ENCODE measurements around the gene PARD3B.
"Not testable (repeated sequence)": the region's sequence is repeated elsewhere in the genome, so short reads cannot be mapped to it uniquely, and the experiment has no call there.

Gene PARD3B

GRCh38 chr2:205482399-205483081 is 937.3 kb downstream of the PARD3B start:
- H3K27me3 Mint-ChIP-seq (ENCODE audit: low read depth): no peaks in the 10 kb centered on the region

GRCh38 chr2:205483095-205483494 is 937.8 kb downstream of the PARD3B start:
- Mint-ChIP-seq H3K4me3 (no peak overlapping the region), H3K9me3 (no peaks in the 10 kb centered on the region), H3K36me3 (ENCODE audit: low read depth) (no peaks in the 10 kb centered on the region), H3K27ac (peak overlapping the region; percentile 30 to 71 (median 36)), H3K4me1 (peaks cover 5% of the 10 kb centered on the region), H3K27me3 (ENCODE audit: low read depth) (no peaks in the 10 kb centered on the region)
- TF ChIP-seq CTCF (IDR thresholded peaks at IDR 0.05; ENCODE audit: unreplicated experiment in 3 of 3): no peak

More at GRCh38 chr2:205482399-205483081, 937.3 kb downstream of the PARD3B start:
- Mint-ChIP-seq H3K27ac (peak overlapping the region in 2 of 3 experiments; percentile 36 to 71), H3K4me3 (no peak overlapping the region), H3K4me1 (peaks cover 5% of the 10 kb centered on the region), H3K9me3 (no peaks in the 10 kb centered on the region), H3K36me3 (ENCODE audit: low read depth) (no peaks in the 10 kb centered on the region)
- TF ChIP-seq CTCF (IDR thresholded peaks at IDR 0.05; ENCODE audit: unreplicated experiment in 3 of 3): no peak

DNA sequence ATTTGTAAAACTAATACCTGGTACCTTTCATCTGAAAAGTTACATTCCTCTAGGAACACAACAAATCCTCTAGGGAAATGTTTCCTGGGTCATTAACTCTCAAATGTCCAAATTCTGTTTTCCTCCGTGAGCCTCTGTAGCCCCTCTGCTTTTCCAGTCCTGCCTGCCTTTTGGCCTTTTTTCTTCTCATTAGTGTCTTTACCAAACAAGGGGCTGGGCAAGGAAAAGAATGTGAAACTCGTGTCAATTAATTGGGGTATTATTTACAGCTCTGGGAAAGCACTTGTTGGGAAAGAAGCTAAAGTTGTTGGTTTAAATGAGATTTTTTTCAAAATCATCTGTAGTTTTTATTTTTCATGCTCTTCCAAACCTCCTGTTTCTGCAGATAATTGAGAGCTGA is 938.9 kb downstream of the PARD3B start:
- Mint-ChIP-seq H3K9me3 (no peaks in the 10 kb centered on the region), H3K27ac (peak overlapping the region; percentile 30 to 76 (median 71)), H3K4me3 (peak overlapping the region in 1 of 3 experiments; percentile 49), H3K27me3 (ENCODE audit: low read depth) (no peaks in the 10 kb centered on the region), H3K4me1 (peaks cover 5% of the 10 kb centered on the region), H3K36me3 (ENCODE audit: low read depth) (no peaks in the 10 kb centered on the region)
- TF ChIP-seq CTCF (IDR thresholded peaks at IDR 0.05; ENCODE audit: unreplicated experiment in 3 of 3): no peak

DNA sequence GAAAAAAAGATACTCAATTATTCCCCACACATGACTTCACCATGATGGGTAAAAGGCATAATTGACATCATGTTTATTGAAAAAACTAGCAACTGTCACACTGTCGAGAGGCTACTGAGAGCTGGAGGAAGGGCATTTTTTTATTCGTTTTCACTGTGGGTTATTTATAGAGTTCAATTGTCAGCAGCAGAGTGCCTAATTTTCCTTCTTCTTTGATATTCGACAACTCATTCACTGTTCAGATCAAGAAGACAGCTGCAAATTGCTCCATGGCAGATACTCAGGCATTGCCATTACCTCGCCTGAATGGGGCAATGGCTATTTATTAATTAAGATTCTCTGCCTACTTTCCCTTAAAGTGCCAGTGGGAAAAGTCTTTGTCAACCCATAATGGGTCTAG is 939.5 kb downstream of the PARD3B start:
- H3K4me1 Mint-ChIP-seq: peaks cover 5% of the 10 kb centered on the region
- peaks cover 2% of the 10 kb centered on the region for H3K9me3 Mint-ChIP-seq
- peak overlapping the region in 1 of 3 experiments; percentile 49 for H3K4me3 Mint-ChIP-seq
- peak overlapping the region; percentile 24 to 71 (median 30) for H3K27ac Mint-ChIP-seq
- H3K27me3 Mint-ChIP-seq (ENCODE audit: low read depth): no peaks in the 10 kb centered on the region
- no peak for TF ChIP-seq CTCF (IDR thresholded peaks at IDR 0.05; ENCODE audit: unreplicated experiment in 3 of 3)
- no peaks in the 10 kb centered on the region for H3K36me3 Mint-ChIP-seq (ENCODE audit: low read depth)

DNA sequence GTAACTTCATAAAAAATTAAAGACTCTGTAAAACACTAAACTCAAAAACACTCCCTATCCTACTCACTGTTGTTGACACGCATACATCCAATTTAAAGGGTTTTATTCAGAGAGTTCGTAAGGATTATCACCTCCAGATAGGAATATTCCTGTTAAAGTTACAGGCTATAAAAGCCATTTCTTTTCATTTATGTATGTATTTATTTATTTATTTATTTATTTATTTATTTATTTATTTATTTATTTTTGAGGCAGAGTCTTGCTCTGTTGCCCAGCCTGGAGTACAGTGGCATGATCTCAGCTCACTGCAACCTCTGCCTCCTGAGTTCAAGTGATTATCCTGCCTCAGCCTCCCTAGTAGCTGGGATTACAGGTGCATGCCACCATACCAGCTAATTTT is 948.3 kb downstream of the PARD3B start:
- H3K36me3 Mint-ChIP-seq (ENCODE audit: low read depth); H3K27ac Mint-ChIP-seq; H3K9me3 Mint-ChIP-seq; H3K4me3 Mint-ChIP-seq; H3K27me3 Mint-ChIP-seq (ENCODE audit: low read depth): not testable (repeated sequence)
- peaks cover 30% of the 10 kb centered on the region for H3K4me1 Mint-ChIP-seq

DNA sequence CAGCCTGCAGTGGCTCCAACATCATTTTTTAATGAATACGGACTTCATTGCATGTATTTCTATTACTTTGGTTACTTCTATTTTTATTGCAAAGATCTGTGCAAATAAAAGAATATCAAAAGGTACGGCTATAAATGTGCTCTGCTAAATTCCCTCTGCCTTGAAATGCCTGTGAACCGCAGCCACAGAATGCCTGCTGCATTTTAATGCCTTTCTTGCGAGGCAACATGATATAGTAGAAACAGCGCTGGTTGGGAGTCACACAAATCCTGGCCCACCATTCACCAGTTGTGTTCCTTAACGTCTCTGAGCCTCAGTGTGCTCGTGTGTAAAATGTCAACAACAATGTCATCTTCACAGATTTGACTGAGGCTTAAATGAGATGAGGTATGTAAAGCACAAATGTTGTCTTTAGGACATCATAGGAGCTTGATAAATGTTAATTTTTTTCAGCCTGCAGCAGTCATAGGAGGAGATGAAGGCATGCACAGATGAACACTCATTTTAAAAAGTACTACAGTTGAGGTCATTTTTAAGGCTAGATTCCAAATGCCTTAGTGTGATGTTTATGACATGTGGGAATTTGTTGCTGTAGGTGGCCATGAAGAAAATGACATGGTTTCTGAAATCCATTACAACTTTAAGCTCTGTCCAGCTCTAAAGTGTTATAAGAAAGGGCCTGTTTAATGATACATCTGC is 949.4 kb downstream of the PARD3B start:
- H3K36me3 Mint-ChIP-seq (ENCODE audit: low read depth): peaks cover 4% of the 10 kb centered on the region
- no peak for TF ChIP-seq CTCF (IDR thresholded peaks at IDR 0.05; ENCODE audit: unreplicated experiment in 3 of 3)
- H3K4me1 Mint-ChIP-seq: peaks cover 33% of the 10 kb centered on the region
- H3K27ac Mint-ChIP-seq: no peak overlapping the region
- H3K4me3 Mint-ChIP-seq: no peak overlapping the region
- H3K27me3 Mint-ChIP-seq (ENCODE audit: low read depth): no peaks in the 10 kb centered on the region
- peaks cover 5% of the 10 kb centered on the region for H3K9me3 Mint-ChIP-seq

Data from nephron (organoid).